Activated CD8-positive, alpha-beta memory T cell treated with anti-CD3 and anti-CD28 coated beads, Interleukin-2, amount 50 U/mL, for 4 hours (primary cell): ENCODE data around the gene PKP3.
A peak's percentile ranks its signal among the peaks of the same experiment; 100 is the strongest.
"Not testable (repeated sequence)": the region's sequence is repeated elsewhere in the genome, so short reads cannot be mapped to it uniquely, and the experiment has no call there.

Experiments
- DNase-seq: peaks from one replicate; pipeline ENCODE4 v3.0.0-alpha.2; 2020

The PKP3 gene

GRCh38 chr11:432501-433100 lies 38.6 kb downstream of the PKP3 start:
- no peak for DNase-seq

- no peak for DNase-seq
These were observed 39.1 kb downstream of the PKP3 start for GRCh38 chr11:433111-433510.

GRCh38 chr11:433641-434040 lies 39.6 kb downstream of the PKP3 start:
- no peak for DNase-seq

GRCh38 chr11:434496-434895 lies 40.5 kb downstream of the PKP3 start:
- DNase-seq = no peak

GRCh38 chr11:434999-435740 lies 41.2 kb downstream of the PKP3 start:
- DNase-seq = not testable (repeated sequence)

- DNase-seq = no peak
These were observed 43.3 kb downstream of the PKP3 start for GRCh38 chr11:437228-437870.

- no peak for DNase-seq
These were observed 44.3 kb downstream of the PKP3 start for GRCh38 chr11:438101-438844.

- DNase-seq = no peak
These were observed 45.5 kb downstream of the PKP3 start for GRCh38 chr11:439315-440064.

GRCh38 chr11:440065-441042 lies 46.3 kb downstream of the PKP3 start:
- DNase-seq = no peak

- no peak for DNase-seq
These were observed 47.0 kb downstream of the PKP3 start for GRCh38 chr11:441043-441417.

- DNase-seq = peak; percentile 53
These were observed 47.6 kb downstream of the PKP3 start, which contains the start of gene ANO9 for GRCh38 chr11:441418-442274. ANO9 (minus strand) TSS chr11:442011; CDS start chr11:441926, 85 bp downstream.

GRCh38 chr11:442611-443081 lies 48.6 kb downstream of the PKP3 start:
- no peak for DNase-seq

- no peak for DNase-seq
These were observed 49.7 kb downstream of the PKP3 start for GRCh38 chr11:443542-444199.

- DNase-seq = no peak
These were observed 50.6 kb downstream of the PKP3 start for GRCh38 chr11:444396-445144.

- DNase-seq = no peak
These were observed 52.0 kb downstream of the PKP3 start for GRCh38 chr11:445765-446588.

GRCh38 chr11:446891-447290 lies 52.9 kb downstream of the PKP3 start:
- DNase-seq = no peak

- peak; percentile 97 for DNase-seq
These were observed 54.1 kb downstream of the PKP3 start for GRCh38 chr11:447923-448731.
